Stimulated activated memory B cell treated with anti-CD40 and anti-IgM and Interleukin-4, amounts not matched to agents 10 μg/mL and 1 μg/mL and 100 μg/mL, for 72 hours (primary cell): ENCODE results near the gene LSM12.
A peak's percentile ranks its signal among the peaks of the same experiment; 100 is the strongest.

ENCODE experiments used
- ATAC-seq: fragments of 150-1000 bp; cut with Tn5 transposase; 2 replicates; pipeline ENCODE4 v1.10.0; 2021
- H3K27ac Mint-ChIP-seq: one replicate; pipeline ENCODE4 v1.8.0; 2022; ENCODE audit warnings: mild to moderate bottlenecking, mixed read lengths
- H3K27me3 Mint-ChIP-seq: one replicate; pipeline ENCODE4 v1.8.0; 2022; ENCODE audit warnings: mixed read lengths
- H3K36me3 Mint-ChIP-seq: one replicate; pipeline ENCODE4 v1.8.0; 2022; ENCODE audit warnings: mixed read lengths
- H3K4me1 Mint-ChIP-seq: one replicate; pipeline ENCODE4 v1.8.0; 2022; ENCODE audit warnings: mixed read lengths
- H3K4me3 Mint-ChIP-seq: one replicate; pipeline ENCODE4 v1.8.0; 2022; ENCODE audit warnings: mild to moderate bottlenecking, moderate library complexity, mixed read lengths
- H3K9me3 Mint-ChIP-seq: one replicate; pipeline ENCODE4 v1.8.0; 2022; ENCODE audit warnings: mixed read lengths

The LSM12 gene

DNA sequence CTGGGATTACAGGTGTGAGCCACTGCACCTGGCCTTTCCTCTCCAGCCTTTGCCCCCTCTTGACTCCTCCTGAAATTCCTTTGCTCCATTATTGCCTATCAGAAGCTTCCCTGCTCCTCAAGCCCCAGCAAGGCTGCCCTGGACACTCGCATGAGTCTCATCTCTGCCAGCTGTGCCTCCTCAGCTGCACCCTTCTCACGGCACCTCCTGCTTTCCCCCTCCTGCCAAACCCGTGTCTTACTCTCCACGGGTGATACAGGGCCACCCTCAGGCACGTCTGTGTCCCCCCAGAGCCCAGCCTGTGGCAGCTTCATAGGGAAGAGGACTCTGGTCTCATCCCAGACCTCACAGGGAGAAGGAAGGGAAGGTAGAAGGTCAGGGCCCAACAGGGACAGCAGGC, 19.4 kb upstream of the LSM12 start:
- no peaks in the 10 kb centered on the region for H3K9me3 Mint-ChIP-seq
- H3K27me3 Mint-ChIP-seq, result no peaks in the 10 kb centered on the region
- ATAC-seq, result no peak
- H3K27ac Mint-ChIP-seq, result no peak overlapping the region
- H3K4me1 Mint-ChIP-seq, result peaks cover 5% of the 10 kb centered on the region
- H3K4me3 Mint-ChIP-seq, result no peak overlapping the region
- H3K36me3 Mint-ChIP-seq, result peaks cover 45% of the 10 kb centered on the region

DNA sequence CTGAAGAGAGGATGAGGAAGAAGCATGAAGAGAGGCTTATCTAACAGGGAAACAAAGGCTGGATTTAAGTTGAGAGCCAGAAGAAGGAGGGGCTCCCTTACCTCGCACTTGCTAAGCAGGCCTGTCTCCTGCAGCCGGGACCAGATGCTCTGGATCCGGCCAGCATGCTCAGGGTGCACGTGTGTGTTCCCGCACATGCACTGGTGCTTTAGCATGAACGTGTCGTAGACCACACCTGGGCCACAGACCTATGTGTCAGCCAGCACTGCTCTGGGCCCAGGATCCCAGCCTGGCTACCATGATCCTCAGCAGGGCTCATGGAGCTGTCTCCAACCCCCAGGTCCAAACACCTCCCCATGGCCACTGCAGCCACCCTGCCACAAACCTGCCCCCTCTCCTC, 18.4 kb upstream of the LSM12 start:
- Mint-ChIP-seq H3K36me3 (peaks cover 54% of the 10 kb centered on the region), H3K9me3 (no peaks in the 10 kb centered on the region), H3K4me3 (no peak overlapping the region), H3K4me1 (peaks cover 13% of the 10 kb centered on the region), H3K27ac (no peak overlapping the region), H3K27me3 (no peaks in the 10 kb centered on the region)
- no peak for ATAC-seq

DNA sequence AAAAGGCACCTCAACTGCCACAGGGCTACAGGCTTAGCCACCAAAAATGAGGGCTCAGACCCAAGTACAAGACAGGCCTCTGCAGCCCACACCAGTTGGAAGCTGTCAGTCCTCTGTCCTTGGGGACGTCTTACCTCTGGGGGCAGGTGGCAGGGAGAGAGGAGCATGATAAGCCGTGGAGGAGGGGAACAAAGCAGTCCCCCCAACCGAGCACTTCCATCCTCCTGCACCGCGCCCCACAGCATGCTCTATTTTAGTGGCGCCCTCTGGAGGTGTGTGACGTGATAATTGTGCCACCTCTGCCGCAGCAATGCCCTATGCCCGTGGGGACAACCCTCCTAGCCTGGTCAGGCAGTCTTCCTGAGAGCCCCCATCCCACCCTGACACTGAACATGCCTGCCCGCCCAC, 17.7 kb upstream of the LSM12 start:
- Mint-ChIP-seq H3K4me1 (peaks cover 17% of the 10 kb centered on the region), H3K27me3 (no peaks in the 10 kb centered on the region), H3K4me3 (no peak overlapping the region), H3K36me3 (peaks cover 57% of the 10 kb centered on the region), H3K9me3 (no peaks in the 10 kb centered on the region), H3K27ac (no peak overlapping the region)
- peak; percentile 44 for ATAC-seq

DNA sequence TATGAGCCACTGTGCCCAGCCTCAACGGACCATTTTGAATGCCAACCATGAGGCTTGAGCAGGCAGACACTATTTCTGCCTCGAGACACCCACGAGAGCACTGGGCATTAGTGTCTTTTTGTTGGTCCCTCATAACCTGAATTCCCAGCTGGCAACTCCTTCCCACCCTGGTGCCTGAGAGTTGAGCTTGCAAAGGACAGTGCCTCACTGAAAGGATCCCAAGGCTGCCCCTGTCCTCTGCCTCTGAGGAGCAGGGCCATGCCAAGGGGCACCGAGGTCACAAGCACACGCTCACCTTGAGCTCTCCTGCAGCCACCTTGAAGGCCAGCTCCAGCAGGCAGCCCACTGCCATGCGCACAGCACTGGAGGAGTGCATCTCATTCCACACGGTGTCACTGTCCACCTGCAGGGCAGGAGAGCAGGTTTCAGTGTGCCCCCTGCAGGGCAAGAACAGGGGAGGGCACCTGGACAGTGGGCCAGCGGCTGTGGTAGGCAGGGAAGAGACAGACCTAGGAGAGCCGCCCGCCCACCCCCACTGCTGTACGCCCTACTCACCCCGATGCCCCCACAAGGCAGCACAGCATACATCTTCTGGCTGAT, 16.9 kb upstream of the LSM12 start:
- no peak for ATAC-seq
- H3K27ac Mint-ChIP-seq, result no peak overlapping the region
- H3K9me3 Mint-ChIP-seq, result no peaks in the 10 kb centered on the region
- peaks cover 55% of the 10 kb centered on the region for H3K36me3 Mint-ChIP-seq
- H3K4me1 Mint-ChIP-seq, result peaks cover 17% of the 10 kb centered on the region
- no peaks in the 10 kb centered on the region for H3K27me3 Mint-ChIP-seq
- H3K4me3 Mint-ChIP-seq, result no peak overlapping the region

DNA sequence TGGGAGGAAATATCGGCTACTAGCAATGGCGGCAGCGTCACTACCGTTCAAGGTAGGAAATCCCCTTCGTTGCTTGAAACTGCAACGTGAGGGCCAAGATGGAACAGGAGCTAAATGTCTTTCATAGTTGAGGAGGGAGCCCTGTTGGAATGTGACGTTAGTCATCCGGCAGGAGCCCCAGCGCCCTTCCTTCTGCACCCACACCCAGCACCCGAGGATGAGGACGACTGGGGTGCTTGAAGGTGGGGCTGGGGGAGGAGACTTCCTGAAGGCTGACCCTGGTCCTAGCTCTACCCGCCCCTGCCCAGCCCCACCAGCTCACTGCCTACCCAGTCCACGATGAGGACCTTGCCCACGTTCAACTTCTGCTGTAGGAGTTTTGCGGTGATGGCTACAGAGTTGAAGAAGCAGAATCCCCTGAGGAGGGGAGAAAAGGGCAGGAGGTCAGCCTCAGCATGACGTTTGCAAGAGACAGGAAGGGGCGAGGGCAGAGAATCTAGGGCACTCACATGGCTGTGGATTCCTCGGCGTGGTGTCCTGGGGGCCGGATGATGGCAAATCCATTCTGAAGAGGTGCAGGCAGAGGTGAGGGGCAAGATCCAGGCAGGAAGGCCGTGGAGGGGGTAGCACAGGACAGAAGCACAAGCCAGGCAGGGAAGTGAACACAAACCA, 15.9 kb upstream of the LSM12 start:
- no peaks in the 10 kb centered on the region for H3K9me3 Mint-ChIP-seq
- peaks cover 15% of the 10 kb centered on the region for H3K4me1 Mint-ChIP-seq
- ATAC-seq, result no peak
- H3K36me3 Mint-ChIP-seq, result peaks cover 54% of the 10 kb centered on the region
- H3K27ac Mint-ChIP-seq, result no peak overlapping the region
- no peaks in the 10 kb centered on the region for H3K27me3 Mint-ChIP-seq
- H3K4me3 Mint-ChIP-seq, result no peak overlapping the region

DNA sequence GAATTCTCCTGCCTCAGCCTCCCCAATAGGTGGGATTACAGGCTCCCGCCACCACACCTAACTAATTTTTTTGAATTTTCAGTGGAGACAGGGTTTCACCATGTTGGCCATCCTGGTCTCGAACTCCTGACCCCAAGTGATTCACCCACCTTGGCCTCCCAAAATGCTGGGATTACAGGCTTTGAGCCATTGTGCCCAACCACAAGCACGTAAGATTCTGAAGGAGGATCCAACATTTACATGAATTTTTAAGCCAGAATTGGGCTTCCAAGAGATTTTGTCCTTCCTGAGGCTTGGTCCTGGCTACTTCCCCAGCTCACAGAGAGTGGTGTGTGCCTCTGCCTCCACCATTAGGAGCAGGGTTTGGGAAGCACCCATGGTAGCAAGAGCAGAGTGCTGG, 15.2 kb upstream of the LSM12 start:
- Mint-ChIP-seq H3K27ac (no peak overlapping the region), H3K36me3 (peaks cover 56% of the 10 kb centered on the region), H3K4me1 (peaks cover 12% of the 10 kb centered on the region), H3K4me3 (no peak overlapping the region), H3K9me3 (no peaks in the 10 kb centered on the region), H3K27me3 (no peaks in the 10 kb centered on the region)
- ATAC-seq, result no peak

DNA sequence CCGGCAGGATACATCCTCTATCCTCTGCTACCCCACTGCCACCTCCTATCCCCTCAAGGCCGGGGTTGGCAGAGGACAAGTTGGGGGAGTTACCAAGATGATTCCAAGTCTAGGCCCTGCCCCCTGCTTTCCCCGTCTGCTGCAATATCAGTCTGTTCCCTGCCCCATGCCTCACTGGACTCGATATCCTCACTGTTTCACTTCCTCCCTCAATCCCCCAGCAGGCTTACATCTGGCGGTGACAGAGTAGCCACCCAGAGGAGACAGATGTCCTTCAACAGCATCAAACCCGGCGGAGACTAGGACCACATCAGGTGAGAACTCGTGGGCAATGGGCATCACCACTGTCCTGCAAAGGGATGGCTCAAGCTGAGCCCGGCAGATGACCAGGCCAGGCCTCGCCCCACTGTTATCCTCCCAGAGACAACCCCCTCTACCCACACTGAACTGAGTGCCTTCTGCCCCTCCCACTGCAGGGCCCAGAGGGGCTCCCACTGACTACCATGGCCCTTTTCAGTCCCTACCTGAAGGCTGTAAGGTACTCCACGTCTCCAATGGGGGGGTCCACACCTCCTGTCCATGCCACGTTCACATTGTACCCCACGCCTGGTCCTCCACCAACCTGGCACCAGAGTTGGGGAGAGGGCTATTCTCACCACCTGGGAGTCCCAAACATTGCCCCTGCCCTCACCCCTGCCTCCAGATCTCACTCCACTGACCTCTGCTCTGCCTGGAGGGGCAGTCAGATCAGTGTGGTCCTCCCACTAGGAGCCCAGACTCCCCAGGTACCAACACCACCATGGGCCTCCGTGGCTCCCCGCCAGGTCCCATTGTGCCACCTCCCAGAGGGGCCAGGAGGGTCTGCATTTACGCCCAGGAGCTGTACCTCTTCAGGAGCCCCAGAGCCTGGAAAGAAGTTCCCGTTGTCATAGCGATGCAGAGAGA, 13.7 kb upstream of the LSM12 start:
- Mint-ChIP-seq H3K9me3 (no peaks in the 10 kb centered on the region), H3K4me1 (peaks cover 21% of the 10 kb centered on the region), H3K4me3 (no peak overlapping the region), H3K27ac (peak overlapping the region; percentile 10), H3K27me3 (no peaks in the 10 kb centered on the region), H3K36me3 (peaks cover 65% of the 10 kb centered on the region)
- no peak for ATAC-seq

DNA sequence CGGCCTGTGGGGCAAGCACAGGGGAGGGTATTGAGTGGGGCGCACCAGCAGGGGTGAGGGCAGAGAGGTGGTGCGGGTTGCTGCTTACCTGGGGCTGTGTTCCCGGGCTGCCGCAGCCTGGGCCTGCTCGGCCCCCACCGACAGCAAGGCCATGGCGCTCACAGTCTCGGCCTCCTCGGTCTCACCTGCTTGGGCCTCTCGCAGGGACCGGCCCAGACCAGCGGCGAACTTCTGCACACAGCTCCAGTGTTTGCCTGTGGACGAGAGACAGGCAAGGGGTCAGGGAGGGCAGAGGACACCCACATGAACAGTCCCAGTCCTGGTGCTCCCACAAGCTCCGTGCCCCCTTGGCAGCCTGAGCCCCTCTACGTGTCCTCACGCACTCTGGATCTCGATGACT, 11.9 kb upstream of the LSM12 start:
- Mint-ChIP-seq H3K36me3 (peaks cover 63% of the 10 kb centered on the region), H3K27ac (no peak overlapping the region)

DNA sequence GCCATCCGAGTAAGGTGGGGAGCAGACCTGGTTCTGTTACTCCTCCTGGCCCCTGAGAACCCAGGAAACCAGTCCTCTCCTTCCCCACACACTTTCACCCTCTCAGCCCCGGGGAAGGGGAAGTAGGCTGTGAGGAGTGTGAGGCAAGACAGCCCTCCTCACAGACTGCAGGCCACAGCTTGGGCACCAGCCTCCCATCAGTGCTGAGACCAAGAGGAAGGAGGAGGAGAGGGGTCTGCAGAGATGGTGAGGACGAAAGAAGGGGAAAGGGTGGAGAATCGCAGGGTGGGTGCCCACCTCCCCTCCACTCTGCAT, 11.1 kb upstream of the LSM12 start:
- Mint-ChIP-seq H3K27me3 (no peaks in the 10 kb centered on the region), H3K36me3 (peaks cover 57% of the 10 kb centered on the region), H3K27ac (no peak overlapping the region), H3K4me1 (peaks cover 28% of the 10 kb centered on the region), H3K9me3 (no peaks in the 10 kb centered on the region), H3K4me3 (no peak overlapping the region)
- no peak for ATAC-seq

More for the DNA sequence above, 11.9 kb upstream of the LSM12 start:
- Mint-ChIP-seq H3K9me3 (no peaks in the 10 kb centered on the region), H3K27me3 (no peaks in the 10 kb centered on the region), H3K4me3 (no peak overlapping the region), H3K4me1 (peaks cover 21% of the 10 kb centered on the region)
- ATAC-seq, result no peak

DNA sequence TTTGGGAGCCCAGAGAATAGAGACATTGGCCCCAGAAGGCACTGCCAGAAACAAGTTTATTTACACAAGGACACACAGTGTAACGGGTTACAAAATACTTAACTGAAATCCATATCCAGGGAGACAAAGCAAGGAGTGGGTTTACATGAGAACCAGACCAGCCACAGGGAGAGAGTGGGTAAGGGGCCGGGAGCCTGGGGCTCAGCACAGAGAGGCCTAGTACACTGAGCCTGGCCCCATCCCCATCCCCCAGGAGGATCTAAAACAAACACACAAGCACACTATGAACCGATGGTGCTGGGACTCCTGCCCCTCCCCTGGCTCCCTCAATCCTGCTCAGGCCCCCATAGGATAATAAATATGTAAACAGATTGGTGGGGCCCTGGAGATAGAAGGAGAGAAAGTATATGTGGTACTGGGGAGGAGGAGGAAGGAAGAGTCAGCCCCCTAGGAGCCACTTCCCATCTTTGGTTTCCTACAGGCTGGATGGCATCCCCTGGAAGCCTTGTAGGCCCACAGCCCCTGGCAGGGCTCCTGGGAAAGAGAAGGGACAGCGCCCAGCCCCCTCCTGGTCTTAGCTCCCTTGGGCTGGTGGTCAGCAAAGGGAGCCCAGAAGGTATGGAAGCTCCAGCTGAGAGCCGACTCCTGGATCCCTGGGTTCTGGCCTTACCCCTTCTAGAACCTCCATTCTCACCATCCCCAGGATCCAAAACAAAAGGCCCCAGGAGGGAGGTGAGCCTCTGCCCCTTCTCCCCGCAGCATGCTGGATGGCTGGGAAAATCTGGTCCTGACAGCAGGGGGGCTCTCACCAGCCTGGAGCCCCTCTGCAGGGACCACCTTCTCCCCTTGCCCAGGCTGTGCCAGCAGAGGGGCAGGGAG, 10.5 kb upstream of the LSM12 start:
- Mint-ChIP-seq H3K36me3 (peaks cover 51% of the 10 kb centered on the region), H3K27ac (no peak overlapping the region), H3K27me3 (no peaks in the 10 kb centered on the region), H3K4me1 (peaks cover 33% of the 10 kb centered on the region), H3K4me3 (no peak overlapping the region), H3K9me3 (no peaks in the 10 kb centered on the region)
- ATAC-seq, result no peak

DNA sequence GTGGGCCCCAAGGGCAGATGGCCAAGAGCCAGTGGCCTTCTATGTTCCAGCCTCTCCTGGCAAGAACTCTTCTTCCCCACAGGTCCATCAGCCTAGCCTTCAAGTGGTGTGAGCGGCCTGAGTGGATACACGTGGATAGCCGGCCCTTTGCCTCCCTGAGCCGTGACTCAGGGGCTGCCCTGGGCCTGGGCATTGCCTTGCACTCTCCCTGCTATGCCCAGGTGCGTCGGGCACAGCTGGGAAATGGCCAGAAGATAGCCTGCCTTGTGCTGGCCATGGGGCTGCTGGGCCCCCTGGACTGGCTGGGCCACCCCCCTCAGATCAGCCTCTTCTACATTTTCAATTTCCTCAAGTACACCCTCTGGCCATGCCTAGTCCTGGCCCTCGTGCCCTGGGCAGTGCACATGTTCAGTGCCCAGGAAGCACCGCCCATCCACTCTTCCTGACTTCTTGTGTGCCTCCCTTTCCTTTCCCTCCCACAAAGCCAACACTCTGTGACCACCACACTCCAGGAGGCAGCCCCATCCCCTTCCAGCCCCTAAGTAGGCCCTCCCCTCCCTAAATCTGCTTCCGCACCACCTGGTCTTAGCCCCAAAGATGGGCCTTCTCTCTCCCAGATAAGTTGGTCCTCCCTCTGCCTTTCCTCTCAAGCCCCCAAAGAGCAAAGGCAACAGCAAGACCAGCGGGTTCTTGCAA, 9.3 kb upstream of the LSM12 start:
- Mint-ChIP-seq H3K36me3 (peaks cover 48% of the 10 kb centered on the region), H3K27ac (no peak overlapping the region), H3K27me3 (no peaks in the 10 kb centered on the region), H3K4me1 (peaks cover 44% of the 10 kb centered on the region), H3K4me3 (no peak overlapping the region), H3K9me3 (no peaks in the 10 kb centered on the region)
- no peak for ATAC-seq

DNA sequence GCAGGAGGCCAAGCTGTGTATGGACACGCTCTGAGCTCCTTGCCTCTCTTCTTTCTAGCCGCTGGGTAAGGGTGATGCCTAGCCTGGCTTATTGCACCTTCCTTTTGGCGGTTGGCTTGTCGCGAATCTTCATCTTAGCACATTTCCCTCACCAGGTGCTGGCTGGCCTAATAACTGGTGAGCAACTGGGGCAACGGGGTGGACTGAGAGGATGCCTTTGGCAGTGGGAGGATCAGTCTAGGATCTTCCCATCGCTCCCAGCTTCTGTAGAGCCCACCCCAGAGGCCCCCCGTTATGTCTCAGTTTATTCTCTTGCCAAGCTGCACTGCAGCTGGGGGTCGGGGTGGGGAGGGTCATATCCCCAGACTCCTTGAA, 8.4 kb upstream of the LSM12 start:
- peaks cover 39% of the 10 kb centered on the region for H3K36me3 Mint-ChIP-seq
- no peak overlapping the region for H3K4me3 Mint-ChIP-seq
- no peak overlapping the region for H3K27ac Mint-ChIP-seq
- ATAC-seq, result no peak
- H3K27me3 Mint-ChIP-seq, result no peaks in the 10 kb centered on the region
- no peaks in the 10 kb centered on the region for H3K9me3 Mint-ChIP-seq
- H3K4me1 Mint-ChIP-seq, result peaks cover 43% of the 10 kb centered on the region

DNA sequence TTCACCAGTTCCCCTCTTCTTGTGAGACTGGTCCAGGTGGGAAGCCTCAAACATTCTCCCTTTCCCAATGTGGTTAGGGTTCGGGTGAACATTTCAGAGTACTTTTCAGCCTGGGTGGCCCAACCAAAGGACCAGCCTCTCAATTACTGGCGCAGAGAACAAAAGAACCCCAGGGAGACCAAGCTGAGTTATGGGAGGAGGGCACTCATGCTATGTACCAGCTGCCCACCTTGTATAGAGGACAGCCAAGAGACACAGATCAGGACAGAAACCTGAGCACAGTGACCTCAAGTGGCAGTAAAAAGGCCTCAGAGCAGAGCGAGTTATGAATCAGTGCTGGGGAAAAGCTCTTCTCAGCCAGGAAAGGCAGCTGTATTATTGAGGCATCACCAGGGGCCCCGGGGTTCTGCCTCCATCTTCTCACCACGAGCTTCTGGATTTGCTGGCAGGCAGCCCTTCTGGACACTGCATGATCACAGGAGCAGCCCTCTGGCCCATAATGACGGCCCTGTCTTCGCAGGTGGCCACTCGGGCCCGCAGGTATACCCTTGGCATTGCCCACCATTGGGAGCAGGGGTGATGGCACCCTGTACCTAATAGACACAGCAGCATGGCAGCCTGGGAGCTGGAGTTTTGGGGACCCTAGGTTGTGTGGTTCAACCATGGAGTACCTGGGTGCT, 7.9 kb upstream of the LSM12 start:
- Mint-ChIP-seq H3K27me3 (no peaks in the 10 kb centered on the region), H3K36me3 (peaks cover 38% of the 10 kb centered on the region), H3K4me1 (peaks cover 42% of the 10 kb centered on the region), H3K9me3 (no peaks in the 10 kb centered on the region), H3K4me3 (no peak overlapping the region), H3K27ac (no peak overlapping the region)
- ATAC-seq, result no peak

DNA sequence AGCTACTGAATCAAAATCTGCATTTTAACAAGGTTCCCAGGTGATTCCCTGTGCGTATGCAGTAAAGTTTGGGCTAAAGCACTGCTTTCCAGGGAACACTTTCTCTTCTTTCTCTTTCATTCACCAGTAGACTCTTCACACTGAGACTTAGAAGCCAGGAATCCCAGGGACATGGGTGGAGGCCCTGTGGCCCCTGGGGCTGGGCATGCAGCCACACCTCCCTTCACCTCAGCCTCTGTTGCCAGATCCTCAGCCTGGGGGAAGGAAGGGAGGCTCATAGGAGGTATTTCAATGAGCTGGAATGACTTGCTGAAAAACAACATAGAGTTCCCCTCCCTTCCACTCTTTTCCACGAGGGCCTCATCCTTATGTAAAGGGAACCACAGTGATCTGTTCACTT, 5.3 kb upstream of the LSM12 start:
- H3K4me1 Mint-ChIP-seq, result peaks cover 46% of the 10 kb centered on the region
- no peaks in the 10 kb centered on the region for H3K9me3 Mint-ChIP-seq
- H3K27ac Mint-ChIP-seq, result peak overlapping the region; percentile 98
- H3K36me3 Mint-ChIP-seq, result peaks cover 17% of the 10 kb centered on the region
- no peak for ATAC-seq
- H3K4me3 Mint-ChIP-seq, result peak overlapping the region; percentile 94
- H3K27me3 Mint-ChIP-seq, result no peaks in the 10 kb centered on the region
